ENCODE data around the gene INKA1.
"Not testable (repeated sequence)": the region's sequence is repeated elsewhere in the genome, so short reads cannot be mapped to it uniquely, and the experiment has no call there.

Gene INKA1

GRCh38 chr3:49802719-49803464 lies at the start of gene INKA1:
INKA1 (plus strand) TSS chr3:49803261; CDS start chr3:49803393, 132 bp downstream.
- DNase-seq, result peak; percentile 55

GRCh38 chr3:49754536-49754935 lies 48.5 kb upstream of the INKA1 start:
- no peak for DNase-seq

- no peak for DNase-seq
Observed at GRCh38 chr3:49756036-49756435, 47.0 kb upstream of the INKA1 start.

- DNase-seq, result no peak
Observed at GRCh38 chr3:49757197-49757596, 45.9 kb upstream of the INKA1 start.

GRCh38 chr3:49759226-49759625 lies 43.8 kb upstream of the INKA1 start:
- DNase-seq, result no peak

- DNase-seq, result no peak
Observed at GRCh38 chr3:49761661-49762060, 41.4 kb upstream of the INKA1 start.

- no peak for DNase-seq
Observed at GRCh38 chr3:49763981-49764380, 39.1 kb upstream of the INKA1 start.

GRCh38 chr3:49769286-49769915 lies 33.7 kb upstream of the INKA1 start:
- no peak for DNase-seq

GRCh38 chr3:49769926-49770325 lies 33.1 kb upstream of the INKA1 start:
- DNase-seq, result no peak

- no peak for DNase-seq
Observed at GRCh38 chr3:49771340-49771938, 31.6 kb upstream of the INKA1 start.

GRCh38 chr3:49772703-49773102 lies 30.4 kb upstream of the INKA1 start:
- DNase-seq, result no peak

GRCh38 chr3:49775538-49775937 lies 27.5 kb upstream of the INKA1 start:
- no peak for DNase-seq

- DNase-seq, result not testable (repeated sequence)
Observed at GRCh38 chr3:49776101-49776500, 27.0 kb upstream of the INKA1 start.

- no peak for DNase-seq
Observed at GRCh38 chr3:49779358-49780079, 23.5 kb upstream of the INKA1 start.

GRCh38 chr3:49780080-49780974 lies 22.7 kb upstream of the INKA1 start:
- no peak for DNase-seq

- DNase-seq, result not testable (repeated sequence)
Observed at GRCh38 chr3:49780975-49781365, 22.1 kb upstream of the INKA1 start.

GRCh38 chr3:49781415-49782199 lies 21.5 kb upstream of the INKA1 start:
- no peak for DNase-seq

- DNase-seq, result not testable (repeated sequence)
Observed at GRCh38 chr3:49782277-49782676, 20.8 kb upstream of the INKA1 start.

GRCh38 chr3:49785565-49786356 lies 17.3 kb upstream of the INKA1 start:
- DNase-seq, result peak; percentile 8

GRCh38 chr3:49786357-49787181 lies 16.5 kb upstream of the INKA1 start, which contains the start of gene IP6K1:
IP6K1 (minus strand) TSS chr3:49786542; CDS start chr3:49748040, 38,502 bp downstream.
- peak; percentile 99 for DNase-seq
